H4 (cell line): Measurements from ENCODE around the gene EED. TPM values are rescaled to one million over a fixed set of nuclear protein-coding genes. Genes with fewer than 3 reads are reported as not detected.
A peak's percentile ranks its signal among the peaks of the same experiment; 100 is the strongest.
"Not testable (repeated sequence)": the region's sequence is repeated elsewhere in the genome, so short reads cannot be mapped to it uniquely, and the experiment has no call there.

Experiments
- DNase-seq: peaks from one replicate; pipeline ENCODE4 v3.0.0-alpha.2; 2015; ENCODE audit warnings: low spot score
- total RNA-seq: library from RNA; depleted of rRNA; stranded (reverse); fragments of >200 nt; shearing (Covaris generic); gene quantifications from 2 replicates; pipeline ENCODE4 v1.2.3, GENCODE V29; 2014

EED gene
- total RNA-seq, 1 experiment from 2014 or later = 18.6 TPM

DNA sequence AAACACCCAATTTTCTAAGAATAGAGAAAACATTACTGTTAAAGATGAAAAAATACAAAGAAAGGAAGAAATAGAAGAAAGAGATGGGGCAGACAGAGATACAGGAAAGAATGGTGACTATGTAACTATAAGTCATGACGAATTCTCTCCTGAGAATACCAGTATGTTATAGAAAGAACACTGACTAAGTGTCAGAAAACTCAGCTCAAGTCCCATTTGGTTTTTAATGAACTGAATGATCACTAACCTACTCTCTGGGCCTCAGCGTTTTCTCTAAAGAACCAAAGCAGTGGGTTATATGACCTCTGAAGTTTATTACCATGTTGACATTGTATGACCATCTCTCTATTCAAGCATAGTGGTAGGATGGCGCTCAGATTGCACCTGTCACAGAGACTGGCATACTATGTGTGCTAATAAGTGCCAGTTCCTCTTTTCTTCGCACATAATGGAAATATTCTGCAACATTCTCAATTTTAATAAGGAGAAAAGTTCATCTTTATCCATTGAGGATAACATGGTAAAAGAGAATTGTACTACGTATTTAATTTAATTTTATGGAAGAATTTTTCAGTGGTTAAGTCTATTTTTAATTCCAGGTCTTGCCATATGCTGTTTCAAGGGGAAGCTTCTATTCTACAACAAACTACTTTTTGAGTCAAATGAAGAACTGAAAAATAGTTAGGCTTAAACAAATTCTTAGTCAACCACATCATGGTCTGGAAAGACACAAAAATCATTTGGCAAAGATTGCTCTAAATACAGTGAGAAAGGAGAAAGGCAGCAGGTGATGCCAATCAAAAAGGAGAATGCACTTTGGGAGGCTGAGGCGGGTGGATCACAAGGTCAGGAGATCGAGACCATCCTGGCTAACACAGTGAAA, 25.0 kb upstream of the EED start:
- no peak for DNase-seq

DNA sequence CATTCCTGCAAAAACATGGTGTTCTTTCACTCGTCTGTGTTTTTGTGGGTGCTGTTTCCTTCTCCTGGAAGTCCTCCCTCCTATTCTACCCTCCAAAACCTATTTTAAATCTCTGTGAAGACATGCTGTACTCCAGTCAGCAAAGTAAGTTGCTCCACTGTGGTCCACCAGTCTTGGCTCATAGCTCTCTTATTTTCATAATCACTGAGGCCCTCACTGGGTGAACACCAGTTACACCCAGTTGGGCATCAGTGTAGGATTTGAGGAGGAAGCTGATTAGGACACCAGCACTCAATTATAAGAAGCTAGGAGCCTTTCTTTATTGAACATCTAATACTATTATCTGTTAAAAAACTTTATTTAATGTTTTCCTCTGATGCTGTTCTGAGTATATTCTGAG, 23.9 kb upstream of the EED start:
- no peak for DNase-seq

DNA sequence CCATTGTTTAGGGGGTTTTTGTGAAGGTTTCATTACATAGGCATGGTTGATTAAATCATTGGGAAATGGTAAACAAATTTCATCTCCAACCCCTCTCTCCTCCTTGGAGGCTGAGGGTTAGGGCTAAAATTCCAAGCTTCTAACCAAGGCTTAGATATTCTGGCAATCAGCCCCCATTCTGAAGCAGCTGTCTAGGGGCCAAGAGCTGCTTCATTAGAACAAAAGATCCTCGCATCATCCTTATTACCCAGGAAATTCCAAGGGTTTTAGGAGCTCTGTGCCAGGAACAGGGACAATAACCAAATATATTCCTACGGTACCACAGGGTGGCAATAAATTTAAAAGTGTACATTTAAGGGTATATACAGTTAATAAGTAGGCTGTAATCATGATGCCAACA, 22.5 kb upstream of the EED start:
- DNase-seq = no peak

DNA sequence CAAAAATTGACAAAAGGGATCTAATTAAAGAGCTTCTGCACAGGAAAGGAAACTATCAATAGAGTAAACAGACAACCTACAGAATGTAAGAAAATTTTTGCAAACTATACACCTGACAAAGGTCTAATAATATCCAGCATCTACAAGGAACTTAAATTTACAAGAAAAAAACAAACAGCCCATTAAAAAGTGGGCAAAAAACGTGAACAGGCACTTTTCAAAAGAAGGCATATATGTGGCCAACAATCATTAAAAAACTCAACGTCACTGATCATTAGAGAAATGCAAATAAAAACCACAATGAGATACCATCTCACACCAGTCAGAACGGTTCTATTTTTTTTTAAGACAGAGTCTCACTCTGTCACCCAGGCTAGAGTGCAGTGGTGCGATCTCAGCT, 20.0 kb upstream of the EED start:
- not testable (repeated sequence) for DNase-seq

DNA sequence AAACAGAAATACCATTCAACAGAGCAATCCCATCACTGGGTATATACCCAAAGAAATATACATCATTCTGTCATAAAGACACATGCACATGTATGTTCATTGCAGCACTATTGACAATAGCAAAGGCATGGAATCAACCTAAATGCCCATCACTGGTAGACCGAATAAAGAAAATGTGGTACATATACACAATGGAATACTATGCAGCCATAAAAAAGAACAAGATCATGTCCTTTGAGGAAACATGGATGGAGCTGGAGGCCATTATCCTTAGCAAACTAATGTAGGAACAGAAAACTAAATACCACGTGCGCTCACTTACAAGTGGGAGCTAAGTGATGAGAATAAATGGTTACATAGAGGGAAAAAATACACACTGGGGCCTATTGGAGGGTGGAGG, 19.2 kb upstream of the EED start:
- not testable (repeated sequence) for DNase-seq

DNA sequence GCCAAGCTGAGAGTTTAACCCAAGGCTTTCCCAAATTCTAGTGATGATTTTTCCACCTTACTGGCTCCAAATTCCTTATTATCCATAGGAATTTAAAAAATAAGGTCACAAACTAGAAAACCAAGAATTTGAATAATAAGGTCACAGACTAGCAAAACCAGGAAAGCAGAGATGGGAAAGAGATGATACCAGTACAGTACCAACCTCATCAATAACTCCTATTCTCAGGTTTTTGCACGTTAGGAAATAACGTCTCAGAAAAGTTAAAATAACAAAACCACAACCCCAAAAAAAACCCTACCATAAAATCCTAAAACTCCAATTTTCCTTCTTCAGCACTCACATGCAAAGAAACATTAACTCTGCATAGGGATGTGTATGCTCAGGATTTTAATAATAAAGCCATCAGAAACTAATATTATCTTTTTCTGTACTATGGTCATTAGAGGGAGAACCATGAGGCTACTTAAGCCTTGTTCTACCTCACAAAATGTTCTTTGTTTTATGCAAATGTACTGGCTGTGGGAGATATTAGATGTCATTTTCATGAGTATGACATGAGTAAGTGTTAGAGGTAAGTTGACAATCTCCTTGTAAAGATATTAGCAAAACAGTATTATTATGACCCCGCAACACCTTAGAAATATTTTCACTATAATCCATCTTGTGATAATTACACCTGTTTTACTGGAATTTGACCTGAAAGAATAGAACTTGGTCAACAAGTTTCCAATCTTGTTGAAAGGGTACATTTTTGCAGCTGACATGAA, 16.1 kb upstream of the EED start:
- DNase-seq = no peak

DNA sequence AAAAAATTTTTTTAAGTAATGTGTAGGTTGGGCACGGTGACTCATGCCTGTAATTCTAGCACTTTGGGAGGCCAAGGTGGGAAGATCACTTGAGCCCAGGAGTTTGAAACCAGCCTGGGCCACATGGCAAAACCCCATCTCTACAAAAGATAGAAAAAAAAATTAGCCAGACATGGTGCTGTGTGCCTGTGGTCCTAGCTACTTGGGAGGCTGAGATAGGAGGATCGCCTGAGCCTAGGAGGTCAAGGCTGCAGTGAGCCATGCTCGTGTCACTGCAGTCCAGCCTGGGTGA, 15.6 kb upstream of the EED start:
- DNase-seq = not testable (repeated sequence)

DNA sequence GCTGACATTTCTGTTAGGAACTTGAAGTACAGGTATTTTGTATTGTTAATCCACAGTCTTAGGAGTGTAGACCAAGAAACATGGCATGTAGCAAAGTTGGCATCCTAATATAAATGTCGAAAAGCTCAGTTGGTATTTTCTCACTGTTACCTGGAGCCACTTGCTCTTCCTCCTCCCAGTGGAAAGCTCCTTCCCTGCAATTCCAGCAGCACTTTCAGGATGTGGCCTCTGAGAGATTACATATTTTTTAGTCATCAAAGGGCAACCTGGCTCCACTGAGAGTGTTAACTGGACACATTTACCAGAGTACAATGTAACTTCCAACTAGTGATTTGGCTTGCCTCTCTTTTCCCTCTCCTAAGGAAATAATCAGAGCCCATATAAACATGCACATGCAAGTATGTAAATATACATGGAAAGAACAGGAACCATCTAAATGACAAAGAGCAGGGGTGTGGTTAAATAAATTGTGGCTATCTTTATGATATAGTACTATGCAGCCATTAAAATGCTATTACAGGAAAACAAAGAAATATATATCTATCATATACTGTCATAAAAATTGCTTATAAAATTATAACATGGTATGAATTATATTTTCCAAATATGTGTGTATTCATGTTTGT, 14.3 kb upstream of the EED start:
- peak; percentile 9 for DNase-seq

DNA sequence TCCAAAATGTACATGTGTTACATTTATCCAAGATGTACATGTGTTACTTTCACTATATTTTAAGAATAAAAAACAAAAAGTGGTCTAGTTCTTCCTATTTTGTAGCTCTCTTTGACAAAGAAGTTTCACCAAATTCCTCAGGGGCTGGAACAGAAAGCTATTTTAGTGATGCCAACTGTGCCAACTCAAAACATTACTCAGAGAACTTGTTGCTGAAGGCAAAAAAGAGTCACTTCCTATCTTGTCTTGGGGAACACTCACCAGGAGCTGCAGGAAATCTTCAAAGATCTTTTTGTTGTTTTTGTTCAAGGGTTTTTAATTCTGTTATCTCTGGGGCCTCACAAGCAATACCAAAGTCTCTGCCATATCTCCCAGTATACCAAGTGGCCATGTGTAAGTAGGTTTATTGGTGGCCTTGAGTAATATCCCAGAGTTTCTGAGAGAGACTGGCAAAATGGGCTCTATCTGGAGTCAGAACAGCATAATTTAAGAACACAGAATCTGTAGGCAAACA, 13.6 kb upstream of the EED start:
- no peak for DNase-seq

DNA sequence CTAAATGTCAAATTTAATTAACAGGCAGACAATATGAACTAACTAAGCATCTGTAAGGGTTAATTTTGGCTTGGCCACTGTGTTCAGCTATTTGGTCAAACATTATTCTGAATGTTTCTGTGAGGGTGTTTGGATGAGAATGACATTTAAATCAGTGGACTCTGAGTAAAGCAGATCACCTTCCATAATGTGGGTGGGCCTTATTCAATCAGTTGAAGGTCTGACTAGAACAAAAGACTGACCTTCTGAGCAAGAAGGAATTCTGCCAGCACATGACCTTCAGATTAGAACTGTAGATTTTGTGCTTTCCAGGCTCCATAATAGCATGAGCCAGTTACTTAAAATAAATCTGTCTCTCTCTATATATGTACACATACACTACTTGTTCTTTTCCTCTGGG, 12.0 kb upstream of the EED start:
- no peak for DNase-seq

DNA sequence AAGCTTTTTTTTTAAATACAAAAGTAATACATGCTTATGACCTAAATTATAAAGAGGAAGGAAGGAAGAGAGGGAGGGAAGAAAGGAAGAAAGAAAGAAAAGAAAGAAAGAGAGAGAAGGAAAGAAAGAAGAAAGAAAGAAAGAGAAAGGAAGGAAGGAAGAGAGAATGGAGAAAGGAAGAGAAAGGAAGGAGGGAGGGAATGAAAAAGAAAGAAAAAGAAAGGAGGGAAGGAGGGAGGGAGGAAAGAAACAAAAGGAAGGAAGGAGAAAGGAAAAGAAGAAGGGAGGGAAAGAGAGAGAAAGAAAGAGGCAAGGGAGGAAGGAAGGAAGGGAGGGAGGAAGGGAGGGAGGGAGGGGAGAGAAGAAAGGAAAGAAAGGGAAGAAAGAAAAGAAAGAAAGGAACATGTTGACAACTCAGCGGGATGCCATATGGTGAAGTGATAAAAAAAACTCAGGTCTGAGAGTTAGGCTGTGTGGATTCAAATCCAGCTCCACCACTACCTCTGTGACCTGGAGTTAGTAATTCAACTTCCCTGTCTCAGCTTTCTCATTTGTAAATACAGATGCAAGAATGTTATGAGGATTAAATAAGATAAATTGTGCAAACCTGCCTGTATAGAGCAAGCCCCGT, 9.6 kb upstream of the EED start:
- DNase-seq = no peak

DNA sequence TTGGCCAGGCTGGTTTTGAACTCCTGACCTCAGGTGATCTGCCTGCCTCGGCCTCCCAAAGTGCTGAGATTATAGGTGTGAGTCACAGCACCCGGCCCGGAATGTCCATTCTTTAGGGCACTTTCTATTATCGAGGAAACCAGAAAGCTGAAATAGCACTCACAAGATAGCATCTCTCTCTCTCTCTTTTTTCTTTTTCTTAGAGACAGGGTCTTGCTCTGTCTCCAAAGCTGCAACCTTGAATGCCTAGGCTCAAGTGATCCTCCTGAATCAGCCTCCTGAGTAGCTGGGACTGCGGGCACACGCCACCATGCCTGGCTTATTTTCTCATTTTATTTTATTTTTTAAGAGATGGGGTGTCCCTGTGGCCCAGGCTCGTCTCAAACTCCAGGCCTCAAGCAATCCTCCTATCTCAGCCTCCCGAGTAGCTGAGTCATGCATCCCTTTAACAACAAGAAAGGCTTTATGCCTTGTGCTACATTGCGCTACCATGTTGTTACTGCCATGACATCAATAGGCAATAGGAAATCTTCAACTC, 7.2 kb upstream of the EED start:
- no peak for DNase-seq

DNA sequence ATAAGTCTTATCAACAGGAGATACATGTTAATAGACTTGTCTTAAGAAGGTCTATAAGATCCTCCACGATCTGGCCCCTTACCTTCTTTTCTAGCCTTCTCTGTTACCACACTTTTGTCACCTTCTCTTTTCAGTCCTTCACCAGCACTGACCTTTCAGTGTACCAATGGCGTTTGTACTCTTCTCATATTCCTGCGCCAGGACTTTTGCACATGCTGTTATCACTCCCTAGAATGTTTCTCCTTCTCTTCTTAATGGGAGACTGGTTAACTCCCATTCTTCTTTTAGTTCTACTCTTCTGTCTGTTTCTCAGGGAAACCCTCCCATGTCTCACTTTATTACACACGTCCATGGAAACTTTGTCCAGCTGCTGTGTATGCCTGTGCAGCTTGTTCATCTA, 4.4 kb upstream of the EED start:
- DNase-seq = no peak

DNA sequence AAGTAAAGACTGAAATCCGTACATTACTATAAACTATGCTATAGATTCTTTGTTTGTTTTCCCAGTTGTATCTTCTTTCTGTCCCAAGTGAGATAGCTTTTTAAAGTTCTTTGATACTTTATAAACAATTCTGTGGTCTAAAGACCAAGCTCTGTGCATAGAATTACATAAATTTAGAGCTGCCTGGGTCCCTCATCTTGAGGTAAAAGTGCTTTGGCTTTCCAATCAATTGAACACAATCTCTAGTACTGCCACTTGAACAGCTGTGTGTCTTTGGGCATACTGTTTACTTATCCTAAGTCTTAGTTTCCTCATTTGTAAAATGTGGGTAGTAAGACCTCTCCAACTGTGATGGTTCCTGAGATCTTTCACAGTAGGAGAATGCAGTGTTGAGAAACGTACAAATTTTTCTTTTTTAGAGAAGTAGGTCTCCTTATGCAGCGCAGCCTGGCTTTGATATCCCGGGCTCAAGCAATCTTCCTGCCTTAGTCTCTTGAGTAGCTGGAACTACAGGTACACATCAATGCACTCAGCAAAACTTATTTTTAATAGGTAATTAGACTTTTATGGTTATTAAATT, 2.5 kb upstream of the EED start:
- no peak for DNase-seq

DNA sequence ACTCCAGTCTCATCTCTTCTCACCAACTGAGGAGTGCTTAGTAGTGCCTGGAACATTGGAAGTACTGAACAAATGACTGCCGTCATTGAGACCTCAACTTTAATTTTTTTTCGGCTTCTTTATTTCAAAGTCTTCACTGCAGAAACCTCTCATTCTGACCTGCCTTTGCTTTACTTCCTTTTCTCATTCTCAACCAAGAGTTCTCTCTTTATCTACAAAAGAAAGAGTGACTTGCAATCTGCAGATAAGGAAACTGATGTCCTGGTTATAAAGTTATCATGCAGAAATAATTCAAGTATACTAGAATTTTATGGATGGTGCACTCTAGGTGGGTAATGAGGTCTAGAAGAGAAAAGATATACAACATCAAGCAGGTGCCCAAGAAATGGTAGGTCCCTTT, 1.2 kb upstream of the EED start:
- DNase-seq = no peak

DNA sequence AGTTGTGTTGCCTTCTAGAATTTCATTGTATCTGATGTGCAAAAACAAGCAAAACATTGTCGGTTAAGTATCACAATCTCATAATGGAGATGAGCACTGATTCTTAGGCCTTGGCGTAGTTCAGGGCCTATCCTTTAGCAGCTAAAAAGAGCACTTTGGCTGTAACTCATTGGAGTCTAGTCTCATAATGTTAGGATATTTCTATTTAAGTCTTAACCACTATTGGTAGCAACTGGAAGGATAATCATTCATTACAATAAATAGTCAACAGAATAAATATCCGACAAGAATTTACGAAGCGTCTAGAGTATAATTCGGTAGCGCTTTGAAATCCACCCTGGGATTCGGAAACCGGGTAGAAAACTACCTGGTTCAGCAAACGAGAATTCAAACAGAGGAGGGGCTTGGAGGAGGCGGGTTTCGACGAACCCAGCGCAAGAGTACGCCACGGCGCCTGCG, 461 bp upstream of the EED start:
- peak; percentile 82 for DNase-seq

DNA sequence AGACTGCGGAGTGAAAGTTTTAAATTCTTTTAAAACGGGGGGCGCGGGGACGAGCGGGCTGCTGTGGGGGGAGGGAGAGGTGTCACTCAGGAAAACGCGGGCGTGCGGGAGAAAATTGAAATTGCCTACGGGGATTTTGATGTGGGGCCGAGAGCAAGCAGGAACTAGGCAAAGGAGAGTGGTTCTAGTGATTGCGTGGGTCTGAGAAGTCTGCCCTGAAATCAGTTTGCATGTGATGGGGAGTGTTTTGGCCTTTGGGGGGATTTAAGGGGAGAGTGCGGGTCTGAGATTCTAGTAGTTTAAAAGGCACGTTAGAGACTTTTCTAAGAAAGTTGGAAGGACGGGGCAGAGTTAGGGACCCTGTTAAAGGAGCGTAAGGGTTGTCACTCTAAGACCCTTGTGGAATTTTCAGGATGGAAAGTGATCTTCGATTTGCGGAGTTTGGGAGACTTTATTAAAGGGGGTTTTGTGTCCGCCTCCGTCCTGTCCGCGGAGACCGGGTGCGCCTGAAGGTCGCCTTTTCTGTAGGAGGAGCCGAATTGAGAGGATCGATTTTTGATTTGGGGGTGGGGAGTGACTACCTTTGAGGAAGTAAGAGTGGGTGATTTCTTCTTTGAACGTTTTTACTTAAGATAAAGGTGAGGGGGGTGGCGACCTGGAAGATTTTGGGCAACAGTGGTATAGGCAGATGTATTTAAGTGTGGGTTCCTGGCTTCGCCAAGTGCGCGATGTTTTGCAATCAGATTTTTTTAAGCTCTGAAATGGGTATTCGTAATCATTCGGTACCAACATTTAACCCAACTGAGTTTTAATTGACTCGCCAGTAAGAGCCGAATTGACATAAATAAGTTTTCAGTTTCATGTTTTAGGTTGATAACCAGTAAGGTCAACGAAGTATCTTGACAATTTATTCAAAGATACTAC, 1.1 kb downstream of the EED start:
- no peak for DNase-seq

DNA sequence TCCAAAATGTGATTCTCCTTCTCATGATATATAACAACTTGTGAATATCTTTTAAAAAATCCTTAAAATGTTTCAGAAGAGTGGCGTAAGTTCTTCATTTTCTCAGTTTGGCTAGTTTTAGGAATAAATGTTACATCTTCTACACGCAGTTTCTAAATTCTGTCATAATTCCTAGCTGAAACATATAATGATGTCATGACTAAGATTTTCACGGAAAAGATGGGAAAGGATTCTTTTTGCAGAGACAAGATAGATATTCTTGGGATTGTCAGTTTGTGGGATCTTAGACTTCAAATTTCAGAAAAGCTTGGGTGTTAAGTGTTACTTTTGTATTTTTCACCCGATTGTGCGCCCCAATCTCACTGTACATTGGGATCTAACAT, 1.7 kb downstream of the EED start:
- no peak for DNase-seq

DNA sequence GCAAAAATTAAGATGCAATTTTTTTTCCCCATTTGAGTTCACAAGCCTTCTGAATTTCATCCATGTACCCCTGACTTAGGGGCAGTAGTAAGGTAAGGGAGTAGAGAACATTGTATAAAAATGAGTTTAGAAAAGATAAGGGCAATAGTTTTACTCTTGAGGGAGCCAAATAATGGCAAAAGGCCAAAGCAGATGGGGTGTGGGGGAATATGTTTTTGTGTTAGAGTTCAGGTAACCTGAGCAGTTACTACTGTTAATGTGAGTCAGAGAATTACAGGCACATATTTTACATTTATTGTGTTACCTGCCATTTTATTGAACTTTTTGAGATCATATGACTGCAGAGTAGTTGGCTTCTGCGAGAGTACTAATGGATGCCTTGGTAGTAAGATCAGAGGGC, 3.1 kb downstream of the EED start:
- DNase-seq = no peak

DNA sequence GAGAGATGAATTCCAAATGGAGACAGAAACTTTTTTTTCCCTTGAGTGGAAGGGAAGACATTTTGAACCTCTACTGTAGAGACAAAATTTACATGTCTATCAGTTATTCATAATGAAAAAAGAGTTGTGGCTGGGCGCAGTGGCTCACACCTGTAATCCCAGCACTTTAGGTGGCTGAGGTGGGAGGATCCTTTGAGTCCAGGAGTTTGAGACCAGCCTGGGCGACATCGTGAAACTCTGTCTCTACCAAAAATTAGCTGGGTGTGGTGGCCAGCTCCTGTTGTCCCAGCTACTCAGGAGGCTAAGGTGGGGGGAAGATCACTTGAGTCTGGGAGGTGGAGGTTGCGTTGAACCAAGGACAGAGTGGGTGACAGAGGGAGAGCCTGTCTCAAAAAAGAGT, 4.1 kb downstream of the EED start:
- DNase-seq = no peak
